D341Med (cell line): ENCODE measurements around the gene LZTS2.
"Not testable (repeated sequence)": the region's sequence is repeated elsewhere in the genome, so short reads cannot be mapped to it uniquely, and the experiment has no call there.

ENCODE experiments used
- DNase-seq: peaks from one replicate; pipeline ENCODE4 v3.0.0; 2012; ENCODE audit warnings: low spot score

LZTS2 gene

GRCh38 chr10:100999742-101000126 lies at the start of gene LZTS2:
LZTS2 (plus strand) TSS chr10:100999808; CDS start chr10:101002539, 2,731 bp downstream.
- peak; percentile 79 for DNase-seq

- DNase-seq: no peak
Observed at GRCh38 chr10:100960251-100960650, 39.4 kb upstream of the LZTS2 start.

GRCh38 chr10:100962351-100963080 lies 37.1 kb upstream of the LZTS2 start:
- DNase-seq: no peak

GRCh38 chr10:100963826-100964225 lies 35.8 kb upstream of the LZTS2 start:
- DNase-seq: no peak

GRCh38 chr10:100965820-100966219 lies 33.8 kb upstream of the LZTS2 start:
- DNase-seq: no peak

- DNase-seq: no peak
Observed at GRCh38 chr10:100966887-100967286, 32.7 kb upstream of the LZTS2 start.

GRCh38 chr10:100967332-100967731 lies 32.3 kb upstream of the LZTS2 start:
- DNase-seq: no peak

- DNase-seq: no peak
Observed at GRCh38 chr10:100968062-100968736, 31.4 kb upstream of the LZTS2 start.

GRCh38 chr10:100968863-100969186 lies 30.8 kb upstream of the LZTS2 start:
- DNase-seq: no peak

- DNase-seq: peak; percentile 87
Observed at GRCh38 chr10:100969187-100970075, 30.2 kb upstream of the LZTS2 start, which contains the start of gene SEMA4G. SEMA4G (plus strand) TSS chr10:100969504; CDS start chr10:100972913, 3,409 bp downstream.

- DNase-seq: peak; percentile 38
Observed at GRCh38 chr10:100970076-100970913, 29.3 kb upstream of the LZTS2 start.

- DNase-seq: no peak
Observed at GRCh38 chr10:100970914-100971811, 28.4 kb upstream of the LZTS2 start.

- DNase-seq: no peak
Observed at GRCh38 chr10:100972115-100972903, 27.3 kb upstream of the LZTS2 start.

GRCh38 chr10:100972904-100973535 lies 26.6 kb upstream of the LZTS2 start:
- DNase-seq: no peak

- not testable (repeated sequence) for DNase-seq
Observed at GRCh38 chr10:100975397-100975796, 24.2 kb upstream of the LZTS2 start.

GRCh38 chr10:100976906-100977305 lies 22.7 kb upstream of the LZTS2 start:
- DNase-seq: no peak

GRCh38 chr10:100977436-100977835 lies 22.2 kb upstream of the LZTS2 start:
- no peak for DNase-seq

GRCh38 chr10:100978121-100978900 lies 21.3 kb upstream of the LZTS2 start:
- no peak for DNase-seq

GRCh38 chr10:100978901-100979195 lies 20.8 kb upstream of the LZTS2 start:
- no peak for DNase-seq
